NCI-H146 (cell line): ENCODE data around the gene MARF1.
A peak's percentile ranks its signal among the peaks of the same experiment; 100 is the strongest.
"Not testable (repeated sequence)": the region's sequence is repeated elsewhere in the genome, so short reads cannot be mapped to it uniquely, and the experiment has no call there.

ENCODE experiments used
- DNase-seq: peaks from one replicate; lab custom pipeline; 2025; lab: John Stamatoyannopoulos, UW

Gene MARF1

DNA sequence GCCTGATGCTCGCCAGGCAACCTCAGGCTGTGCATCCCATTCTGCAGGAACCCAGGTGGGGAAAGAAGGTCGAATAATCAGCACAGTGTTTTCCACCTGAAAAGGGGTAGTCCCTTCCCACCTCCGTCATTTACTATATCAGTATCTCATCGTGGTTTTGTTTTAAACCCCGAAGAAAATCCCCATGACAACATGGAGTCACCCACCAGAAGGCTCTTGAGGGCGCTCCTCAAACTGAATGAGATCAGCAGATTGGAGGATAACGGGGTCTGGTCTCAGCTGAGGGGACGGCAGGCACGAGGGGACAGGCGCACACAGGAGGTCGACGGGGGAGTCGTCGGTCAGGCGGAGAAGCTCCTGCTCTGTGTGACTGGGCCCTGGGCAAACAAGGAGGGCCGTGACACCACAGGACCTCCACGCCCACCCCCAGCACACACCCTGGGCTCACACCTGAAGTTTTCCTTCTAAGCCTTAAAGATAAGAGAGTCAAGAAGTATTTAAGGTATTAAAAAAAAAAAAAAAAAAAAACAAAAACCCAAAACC lies 44.2 kb downstream of the MARF1 start:
- DNase-seq, result no peak

GRCh38 chr16:15597822-15598647 lies 44.9 kb downstream of the MARF1 start:
- no peak for DNase-seq

DNA sequence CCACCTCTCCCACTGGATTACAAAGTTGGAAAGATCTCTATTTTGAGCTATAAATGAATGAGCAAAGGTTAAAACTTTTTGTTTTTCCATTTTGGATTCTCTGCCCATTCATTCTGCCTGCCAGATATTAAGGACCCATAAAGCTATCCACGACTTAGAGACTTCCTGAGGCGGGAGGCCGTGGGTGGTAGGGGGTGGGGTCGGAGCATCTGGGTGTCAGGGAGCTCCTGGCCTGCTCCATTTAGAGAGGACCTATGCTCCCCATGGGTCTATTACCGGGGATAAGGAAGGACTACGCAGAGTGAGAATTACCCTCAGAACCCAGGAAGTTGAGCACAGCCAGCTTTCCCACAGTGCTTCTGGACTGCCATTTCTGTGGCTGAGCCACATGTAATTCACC lies 45.8 kb downstream of the MARF1 start:
- no peak for DNase-seq

- DNase-seq, result no peak
Observed at GRCh38 chr16:15594711-15595320, 48.1 kb downstream of the MARF1 start.

GRCh38 chr16:15593235-15593634 lies 49.7 kb downstream of the MARF1 start:
- no peak for DNase-seq

- no peak for DNase-seq
Observed at GRCh38 chr16:15592324-15592723, 50.6 kb downstream of the MARF1 start.

- peak; percentile 10 for DNase-seq
Observed at GRCh38 chr16:15587152-15587825, 55.7 kb downstream of the MARF1 start.

GRCh38 chr16:15586716-15587115 lies 56.2 kb downstream of the MARF1 start:
- no peak for DNase-seq

GRCh38 chr16:15585956-15586355 lies 57.0 kb downstream of the MARF1 start:
- no peak for DNase-seq

DNA sequence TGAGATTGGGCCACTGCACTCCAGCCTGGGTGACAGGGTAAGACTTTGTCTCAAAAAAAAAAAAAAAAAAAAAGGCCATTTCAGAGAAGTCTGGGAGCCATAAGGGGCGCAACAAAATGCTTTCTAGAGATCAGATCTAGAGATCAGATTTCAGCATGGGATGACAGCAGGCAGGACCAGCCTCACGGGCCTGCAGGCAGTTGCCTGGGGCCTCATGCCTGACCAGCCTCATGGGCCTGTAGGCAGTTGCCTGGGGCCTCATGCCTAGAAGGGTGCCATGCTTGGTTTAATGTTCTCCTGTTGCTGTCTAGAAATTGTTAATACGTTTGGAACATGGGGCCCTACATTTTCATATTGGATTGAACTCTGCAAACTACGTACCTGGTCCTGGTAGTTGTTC lies 59.4 kb downstream of the MARF1 start:
- no peak for DNase-seq

DNA sequence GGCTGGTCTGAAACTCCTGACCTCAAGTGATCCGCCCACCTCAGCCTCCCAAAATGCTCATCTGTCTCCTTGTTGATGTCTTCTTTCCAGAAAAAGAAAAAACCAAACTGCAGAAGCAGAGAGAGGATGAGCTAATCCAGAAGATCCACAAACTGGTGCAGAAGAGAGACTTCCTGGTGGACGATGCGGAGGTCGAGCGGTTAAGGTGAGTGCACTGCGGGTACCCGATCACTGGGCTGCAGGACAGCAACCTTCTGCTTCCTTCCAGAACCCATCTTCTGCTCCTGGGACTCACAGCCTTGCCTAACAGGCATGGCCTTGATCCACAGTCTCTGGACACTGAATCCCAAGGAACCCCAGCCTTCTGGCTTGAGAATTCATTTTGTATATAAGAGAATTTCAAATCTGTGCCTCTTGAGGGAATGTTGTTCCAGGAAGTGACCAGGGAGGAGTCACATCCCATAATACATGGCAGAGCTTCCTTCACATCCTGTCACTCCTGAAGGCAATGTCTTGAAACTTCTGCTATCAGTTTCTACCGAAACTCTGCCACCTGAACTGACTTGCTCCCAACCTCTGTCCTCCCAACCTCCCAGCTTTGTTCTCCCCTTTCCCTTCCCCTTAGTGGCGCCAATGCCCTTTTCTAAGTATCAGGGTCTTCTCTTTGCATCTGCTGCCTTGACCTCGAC lies 61.7 kb downstream of the MARF1 start:
- DNase-seq, result no peak

DNA sequence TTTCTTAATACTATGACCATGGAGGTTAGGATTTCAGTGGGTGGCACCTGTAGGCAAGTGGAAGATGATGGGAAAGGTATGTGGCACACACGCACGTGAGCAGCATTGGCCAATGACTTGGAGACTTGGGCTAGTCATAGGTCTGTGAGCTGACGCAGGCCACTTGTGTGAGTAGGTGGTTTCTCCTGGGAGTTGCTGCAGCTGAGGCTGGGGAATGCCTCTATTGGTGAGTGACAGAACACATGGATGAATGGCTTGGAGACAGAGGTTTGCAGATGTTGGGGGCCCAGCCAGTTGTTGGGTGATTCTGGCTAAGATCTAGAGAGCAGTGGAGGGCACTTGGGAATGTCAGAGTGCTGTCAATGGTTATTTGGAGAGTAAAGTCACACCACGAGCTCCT lies 64.1 kb downstream of the MARF1 start:
- DNase-seq, result no peak

- DNase-seq, result peak; percentile 82
Observed at GRCh38 chr16:15576960-15577958, 65.7 kb downstream of the MARF1 start.

- DNase-seq, result no peak
Observed at GRCh38 chr16:15575293-15576049, 67.5 kb downstream of the MARF1 start.

DNA sequence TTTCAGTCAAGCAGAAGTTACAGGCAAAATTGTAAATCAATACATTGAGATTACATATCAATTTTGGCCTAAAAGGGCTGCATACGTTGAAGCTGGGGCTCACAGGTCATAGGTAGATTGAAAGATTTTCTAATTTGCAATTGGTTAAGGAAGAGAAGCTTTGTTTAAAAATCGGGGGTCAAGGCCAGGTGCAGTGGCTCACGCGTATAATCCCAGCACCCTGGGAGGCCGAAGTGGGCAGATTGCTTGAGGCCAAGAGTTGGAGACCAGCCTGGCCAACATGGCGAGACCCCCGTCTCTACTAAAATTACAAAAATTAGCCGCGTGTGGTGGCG lies 68.4 kb downstream of the MARF1 start:
- no peak for DNase-seq

DNA sequence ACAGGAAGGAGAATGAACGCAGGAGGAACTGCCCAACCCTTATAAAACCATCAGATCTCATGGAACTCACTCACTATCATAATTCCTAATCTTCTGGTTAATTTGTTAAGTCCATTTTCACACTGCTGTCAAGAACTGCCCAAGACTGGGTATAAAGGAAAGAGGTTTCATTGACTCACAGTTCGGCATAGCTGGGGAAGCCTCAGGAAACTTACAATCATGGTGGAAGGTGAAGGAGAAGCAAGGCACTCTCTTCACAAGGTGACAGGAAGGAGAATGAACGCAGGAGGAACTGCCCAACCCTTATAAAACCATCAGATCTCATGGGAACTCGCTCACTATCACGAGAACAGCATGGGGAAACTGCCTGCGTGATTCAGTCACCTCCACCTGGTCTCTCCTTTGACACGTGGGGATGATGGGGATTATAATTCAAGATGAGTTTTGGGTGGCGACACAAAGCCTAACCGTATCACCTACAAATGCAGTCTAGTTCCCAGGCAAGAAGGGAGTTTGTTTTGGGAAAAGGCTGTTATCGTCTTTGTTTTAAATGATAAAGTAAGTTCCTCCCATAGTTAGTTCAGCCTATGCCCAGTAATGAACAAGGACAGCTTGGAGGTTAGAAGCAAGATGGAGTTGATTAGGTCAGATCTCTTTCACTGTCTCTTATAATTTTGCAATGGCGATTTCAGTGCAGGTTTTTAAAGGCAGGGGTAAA lies 68.9 kb downstream of the MARF1 start:
- DNase-seq, result not testable (repeated sequence)

GRCh38 chr16:15573274-15573895 lies 69.6 kb downstream of the MARF1 start:
- no peak for DNase-seq

DNA sequence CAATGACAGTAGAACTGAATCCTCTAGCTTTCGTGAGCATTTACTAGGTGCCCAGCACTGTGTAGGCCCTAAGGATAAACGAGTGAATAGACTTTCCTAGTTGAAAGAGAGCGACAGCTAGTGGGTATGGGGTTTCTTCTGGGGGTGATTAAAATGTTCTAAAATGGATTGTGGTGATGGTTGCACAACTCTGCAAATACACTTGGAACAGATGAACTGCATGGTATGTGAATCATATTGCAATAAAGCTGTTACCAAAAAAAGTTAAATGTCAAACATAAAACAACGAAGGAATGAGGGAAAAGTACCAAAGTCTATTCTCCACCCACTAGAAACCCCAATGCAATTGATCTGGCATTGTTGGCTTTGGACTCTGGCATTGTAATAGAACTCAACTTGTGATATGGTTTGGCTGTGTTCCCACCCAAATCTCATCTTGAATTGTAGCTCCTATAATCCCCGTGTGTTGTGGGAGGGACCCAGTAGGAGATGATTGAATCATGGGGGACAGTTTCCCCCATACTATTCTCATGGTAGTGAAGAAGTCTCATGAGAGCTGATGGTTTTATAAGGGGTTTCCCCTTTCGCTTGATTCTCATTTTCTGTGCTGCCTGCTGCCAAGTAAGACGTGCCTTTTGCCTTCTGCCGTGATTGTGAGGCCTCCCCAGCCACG lies 70.5 kb downstream of the MARF1 start:
- no peak for DNase-seq

DNA sequence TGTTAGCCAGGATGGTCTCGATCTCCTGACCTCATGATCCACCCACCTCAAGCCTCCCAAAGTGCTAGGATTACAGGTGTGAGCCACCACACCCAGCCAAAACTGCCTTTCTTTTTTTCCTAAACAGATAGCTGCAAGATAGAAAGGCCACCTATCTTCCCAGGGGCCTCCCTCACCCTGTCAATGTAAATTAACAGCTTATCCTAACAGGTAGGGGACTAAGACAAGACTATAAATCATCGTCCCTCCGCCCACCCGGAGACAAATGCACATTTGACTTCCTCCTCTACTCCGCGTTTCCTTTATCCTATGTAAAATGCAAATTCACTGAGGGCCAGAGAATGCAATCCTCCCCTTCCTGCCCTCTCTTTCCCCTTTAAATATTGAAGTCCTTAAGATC lies 71.4 kb downstream of the MARF1 start:
- no peak for DNase-seq
